RKO (cell line): ENCODE measurements around the gene CD79B.

Source experiments
- DNase-seq: peaks from one replicate; pipeline ENCODE4 v3.0.0-alpha.2; 2016; ENCODE audit warnings: low spot score

CD79B gene

DNA sequence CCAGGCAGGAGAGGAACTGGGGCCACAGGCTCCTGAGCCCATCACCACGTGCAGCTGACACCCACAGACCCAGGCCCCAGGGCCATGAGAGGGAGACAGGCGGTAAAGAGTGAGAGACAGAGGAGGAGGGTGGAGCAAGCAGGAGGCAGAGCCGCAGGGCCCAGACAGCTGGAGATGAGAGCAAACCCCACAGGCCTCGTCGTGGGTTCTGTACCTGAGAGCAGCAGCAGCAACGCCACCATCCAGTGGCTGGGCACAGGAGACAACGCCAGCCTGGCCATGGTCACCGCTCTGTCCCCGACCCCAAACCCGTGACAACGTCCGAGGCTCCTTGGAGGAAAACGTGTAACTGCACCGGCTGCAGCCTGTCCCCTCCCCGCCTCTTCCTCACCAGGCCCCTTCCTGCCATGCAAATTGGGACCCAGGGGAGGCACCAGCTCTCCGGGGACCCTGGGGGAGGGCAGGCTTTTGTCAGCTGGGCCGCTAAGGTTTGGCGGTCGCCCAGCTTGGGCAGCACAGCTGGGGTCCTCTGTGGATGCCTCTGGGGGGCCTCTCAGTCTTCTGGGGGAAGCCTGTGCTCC, at the start of gene CD79B:
TSS of gene CD79B (minus strand) at position 351 of the 581 bp plus-strand sequence. CDS start at position 281, 70 bp downstream.
- no peak for DNase-seq

DNA sequence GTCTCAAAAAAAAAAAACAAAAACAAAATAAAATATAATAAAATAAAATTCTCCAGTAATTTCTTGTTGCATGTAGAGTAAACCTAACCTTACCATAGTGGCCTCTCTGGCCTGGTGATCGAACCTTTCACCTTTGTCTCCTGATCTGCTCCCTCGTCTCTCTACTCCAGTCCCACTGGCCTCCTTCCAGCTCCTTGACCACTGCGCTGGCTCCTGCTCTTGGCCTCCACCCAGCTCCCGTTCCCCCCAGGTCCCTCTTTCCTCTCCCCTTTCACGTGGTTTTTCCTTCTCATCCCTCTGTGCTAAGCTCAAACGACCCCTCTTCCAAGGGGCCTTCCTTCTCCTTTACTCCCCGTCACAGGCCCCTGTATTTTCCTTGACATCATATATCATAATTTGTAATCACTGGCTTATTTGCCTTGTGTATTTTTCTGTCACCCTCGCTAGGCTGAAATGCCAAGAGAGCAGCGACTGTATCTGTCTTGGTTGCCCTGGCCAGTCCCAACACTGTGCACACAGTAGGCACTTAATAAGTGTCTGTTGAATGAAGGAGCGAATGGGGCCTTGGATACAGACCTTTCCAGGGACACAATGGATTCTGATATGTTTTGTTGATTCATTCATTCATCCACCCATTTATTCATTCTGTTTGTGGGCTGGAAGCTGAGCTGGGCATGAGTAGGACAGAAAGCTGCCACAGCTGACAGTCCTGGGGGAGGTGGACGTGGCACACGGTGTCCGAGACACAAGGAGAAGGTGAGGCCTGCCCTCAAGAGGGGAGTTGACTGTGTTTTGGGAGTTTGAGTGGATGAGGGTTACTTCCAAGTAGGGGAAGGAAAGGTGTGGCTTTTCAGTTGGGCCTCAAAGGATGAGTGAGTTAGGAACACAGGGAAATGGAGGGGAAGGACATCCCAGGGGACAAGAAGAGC, 46.4 kb upstream of the CD79B start:
- no peak for DNase-seq

GRCh38 chr17:63976702-63977101, 44.6 kb upstream of the CD79B start:
- DNase-seq = no peak

DNA sequence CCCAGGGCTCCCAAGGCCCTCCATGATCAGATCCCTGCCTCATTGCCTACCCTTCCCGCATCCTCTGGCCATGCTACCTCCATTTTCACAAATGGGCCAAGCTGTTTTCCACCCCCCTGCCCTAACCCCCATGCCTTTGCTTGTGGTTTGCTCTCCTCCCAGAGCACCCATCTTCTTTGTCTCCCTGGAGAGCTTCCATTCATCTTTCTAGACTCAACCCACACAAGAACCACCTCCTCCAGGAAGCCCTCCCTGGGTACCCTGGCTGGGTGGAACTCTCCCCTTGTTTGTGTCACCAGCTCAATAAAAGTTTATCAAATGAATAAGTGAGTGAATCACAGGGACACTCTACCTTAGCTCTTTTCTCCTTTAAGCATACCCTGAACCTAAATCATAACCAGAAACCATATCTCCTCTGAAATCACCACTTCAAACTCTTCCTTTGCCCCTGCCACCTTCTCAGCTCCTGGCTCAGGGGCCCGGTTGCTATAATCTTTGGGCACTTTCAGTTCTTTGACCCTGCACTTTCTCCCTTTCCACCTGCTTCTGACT, 43.5 kb upstream of the CD79B start:
- DNase-seq = no peak

- DNase-seq = peak; percentile 48
Measured at GRCh38 chr17:63974594-63975192, 42.6 kb upstream of the CD79B start.

DNA sequence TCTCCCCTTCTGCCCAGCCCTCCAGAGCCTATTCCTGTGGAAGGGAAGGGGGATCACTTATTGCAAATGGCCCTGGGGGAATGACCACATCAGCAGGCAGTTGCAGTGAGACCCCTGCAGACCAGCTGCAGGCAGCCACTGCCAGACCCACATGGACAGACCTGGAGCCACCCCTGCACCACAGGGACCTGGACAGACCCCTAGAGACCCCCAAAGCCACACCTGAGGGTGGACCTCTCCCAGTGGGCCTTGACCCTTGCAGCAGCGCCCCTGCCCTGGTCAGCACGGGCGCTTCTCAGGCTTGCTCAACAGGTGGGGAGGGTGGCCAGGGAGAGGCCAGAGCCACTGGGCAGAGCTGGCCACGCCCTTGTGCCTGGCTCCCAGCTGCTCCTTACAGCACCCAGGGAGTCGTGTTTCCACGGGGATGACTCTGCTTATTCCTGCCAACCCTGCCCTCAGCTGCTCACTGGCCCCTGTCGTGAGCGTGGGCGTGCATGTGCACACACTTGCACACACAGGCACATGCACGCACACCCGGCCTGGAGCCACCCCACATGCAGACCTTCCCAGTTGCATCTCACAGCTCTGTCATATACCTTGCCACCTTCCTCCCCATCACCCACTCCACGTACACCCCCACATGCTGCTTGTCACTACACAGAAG, 41.9 kb upstream of the CD79B start:
- DNase-seq = no peak

DNA sequence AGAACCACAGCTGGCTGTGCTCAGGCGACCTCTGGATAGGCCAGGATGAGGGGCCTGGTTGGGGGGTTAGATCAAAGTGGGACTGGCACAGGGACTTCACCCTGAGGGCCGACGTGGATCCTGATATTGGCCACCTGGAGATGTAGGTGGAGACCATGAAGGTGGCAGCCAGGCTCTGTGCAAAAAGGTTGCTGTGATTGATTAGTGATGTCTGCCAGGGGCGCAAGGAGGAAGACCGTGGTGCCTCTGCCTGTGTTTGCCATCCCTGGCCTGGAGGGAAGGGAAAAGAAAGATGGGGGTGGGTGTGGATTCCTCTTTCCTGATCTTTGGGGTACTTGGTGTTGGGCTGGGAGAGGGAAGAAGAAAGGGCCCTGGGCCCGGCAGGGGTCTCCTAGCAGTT, 41.1 kb upstream of the CD79B start:
- no peak for DNase-seq

GRCh38 chr17:63972796-63973195, 40.7 kb upstream of the CD79B start, which contains the start of gene SCN4A:
SCN4A (minus strand) TSS chr17:63972918; CDS start chr17:63972841, 77 bp downstream.
- DNase-seq = no peak

GRCh38 chr17:63969278-63969677, 37.1 kb upstream of the CD79B start:
- no peak for DNase-seq

DNA sequence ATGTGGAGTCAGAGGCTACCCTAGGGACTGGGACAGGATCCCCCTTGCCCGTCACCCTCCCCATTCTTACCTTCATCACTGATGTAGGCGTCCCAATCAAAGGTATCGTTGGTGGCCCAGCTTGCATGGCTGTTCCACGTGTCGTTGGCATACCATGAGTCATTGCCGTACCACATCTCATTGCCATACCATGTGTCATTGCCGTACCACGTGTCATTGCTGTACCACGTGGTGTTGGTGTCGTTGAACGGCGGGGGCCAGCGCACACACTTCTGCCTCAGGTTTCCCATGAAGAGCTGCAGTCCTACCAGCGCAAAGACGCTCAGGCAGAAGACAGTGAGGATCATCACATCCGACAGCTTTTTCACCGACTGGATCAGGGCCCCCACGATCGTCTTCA, 35.8 kb upstream of the CD79B start:
- DNase-seq = peak; percentile 63

DNA sequence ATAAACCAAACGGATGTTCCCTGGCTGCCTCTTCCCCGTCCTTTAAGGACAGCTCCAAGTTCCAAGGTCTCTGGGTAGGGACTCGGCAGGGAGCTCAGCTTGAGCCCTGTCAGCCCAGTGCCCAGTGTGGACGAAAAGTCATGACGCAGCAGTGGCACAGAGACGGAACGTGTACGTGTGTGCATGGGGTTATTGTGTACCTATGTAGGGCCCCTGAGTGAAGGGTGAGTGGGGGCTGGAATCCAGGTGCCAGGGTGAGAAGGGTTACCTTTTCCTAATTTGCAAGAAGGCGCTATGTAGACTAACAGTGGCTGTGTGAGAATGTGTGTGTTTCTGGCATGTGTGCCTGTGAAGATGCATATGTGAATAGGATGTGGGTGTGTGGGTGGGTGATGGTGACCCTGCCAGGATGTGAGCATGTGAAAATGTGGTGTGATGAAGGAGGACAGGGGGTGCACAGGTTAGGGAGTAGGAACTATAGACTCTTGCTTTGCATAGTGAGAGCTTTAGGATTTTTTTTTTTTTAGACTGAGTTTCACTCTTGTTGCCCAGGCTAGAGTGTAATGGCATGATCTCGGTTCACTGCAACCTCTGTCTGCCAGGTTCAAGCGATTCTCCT, 34.6 kb upstream of the CD79B start:
- DNase-seq = no peak

DNA sequence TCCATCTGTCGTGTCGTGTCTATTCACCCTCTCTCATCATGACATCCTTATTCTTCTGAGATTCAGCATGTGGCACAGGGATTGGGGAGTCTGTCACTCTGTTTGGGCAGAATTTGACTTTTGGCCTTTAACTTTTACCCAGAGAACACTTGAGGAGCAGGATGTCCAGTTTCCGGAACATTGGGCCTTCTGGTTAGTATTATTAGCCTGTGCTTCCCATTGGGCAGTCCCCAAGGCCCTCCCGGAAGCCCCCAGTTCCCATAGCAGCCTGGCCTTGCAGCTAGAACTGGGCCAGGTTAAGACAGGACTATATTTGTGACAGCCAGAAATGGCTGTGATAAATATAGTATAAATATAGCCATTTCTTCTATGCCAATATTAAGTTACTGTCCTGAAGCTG, 31.0 kb upstream of the CD79B start:
- no peak for DNase-seq

- DNase-seq = no peak
Measured at GRCh38 chr17:63962298-63962744, 30.2 kb upstream of the CD79B start.

DNA sequence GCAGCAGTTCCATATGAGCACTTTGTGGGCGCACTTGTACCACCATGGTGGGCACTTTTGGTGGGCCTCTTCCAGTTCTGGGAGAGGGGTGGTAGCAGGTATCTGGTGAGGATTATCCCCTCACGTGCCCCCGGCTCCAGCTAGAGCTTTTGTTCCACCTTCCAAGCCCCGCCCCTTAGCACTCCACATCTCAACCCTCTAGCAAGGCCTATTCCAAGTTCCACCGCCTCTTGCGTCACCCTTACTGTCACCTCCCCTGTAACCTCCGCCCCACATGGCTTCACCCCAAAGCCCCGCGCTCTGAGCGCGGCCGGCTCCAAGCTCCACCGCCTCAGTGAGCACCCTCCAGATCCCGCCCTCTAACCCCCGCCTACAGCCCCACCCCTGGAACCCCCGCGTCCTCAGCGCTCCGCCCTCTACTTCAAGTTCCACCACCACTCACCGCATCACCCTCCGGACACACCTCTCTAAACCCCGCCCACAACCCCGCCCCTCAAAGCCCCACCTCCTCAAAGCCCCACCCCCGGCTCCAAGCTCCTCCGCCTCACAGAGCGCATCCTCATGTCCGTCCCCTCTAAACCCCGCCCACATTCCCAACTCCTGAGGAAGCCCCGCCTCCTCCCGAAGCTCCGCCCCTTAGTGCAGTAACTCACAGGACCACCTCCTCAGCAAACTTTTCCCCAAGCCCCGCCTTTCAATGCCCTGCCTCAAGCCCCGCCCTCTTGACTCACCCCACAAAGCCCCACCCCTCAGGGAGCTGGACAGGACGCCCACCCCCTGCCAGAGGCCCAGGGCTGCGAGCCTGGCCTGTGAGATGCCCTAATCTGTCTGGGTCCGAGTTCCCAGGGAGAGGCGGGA, 29.5 kb upstream of the CD79B start:
- DNase-seq = peak; percentile 60

DNA sequence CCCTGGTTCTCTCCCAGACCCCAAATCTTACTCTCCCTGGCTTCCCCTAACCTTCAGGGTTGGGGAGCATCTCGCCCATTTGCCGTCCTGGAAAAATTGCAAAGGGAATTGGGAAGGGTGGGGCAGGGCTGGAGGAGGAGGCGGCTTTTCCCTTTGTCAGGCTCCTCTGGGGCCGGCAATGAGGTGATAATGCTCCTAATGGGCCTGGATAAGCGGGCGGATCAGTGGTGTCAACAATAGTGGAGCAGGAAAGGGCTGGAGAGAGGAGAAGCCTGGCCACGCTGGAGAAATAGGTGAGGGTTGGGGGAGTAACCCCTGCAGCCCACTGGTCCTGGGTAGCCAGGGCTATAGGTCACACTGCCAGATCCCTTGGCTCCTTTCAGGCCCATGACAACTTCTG, 28.3 kb upstream of the CD79B start:
- DNase-seq = no peak

GRCh38 chr17:63960006-63960405, 27.9 kb upstream of the CD79B start:
- no peak for DNase-seq

DNA sequence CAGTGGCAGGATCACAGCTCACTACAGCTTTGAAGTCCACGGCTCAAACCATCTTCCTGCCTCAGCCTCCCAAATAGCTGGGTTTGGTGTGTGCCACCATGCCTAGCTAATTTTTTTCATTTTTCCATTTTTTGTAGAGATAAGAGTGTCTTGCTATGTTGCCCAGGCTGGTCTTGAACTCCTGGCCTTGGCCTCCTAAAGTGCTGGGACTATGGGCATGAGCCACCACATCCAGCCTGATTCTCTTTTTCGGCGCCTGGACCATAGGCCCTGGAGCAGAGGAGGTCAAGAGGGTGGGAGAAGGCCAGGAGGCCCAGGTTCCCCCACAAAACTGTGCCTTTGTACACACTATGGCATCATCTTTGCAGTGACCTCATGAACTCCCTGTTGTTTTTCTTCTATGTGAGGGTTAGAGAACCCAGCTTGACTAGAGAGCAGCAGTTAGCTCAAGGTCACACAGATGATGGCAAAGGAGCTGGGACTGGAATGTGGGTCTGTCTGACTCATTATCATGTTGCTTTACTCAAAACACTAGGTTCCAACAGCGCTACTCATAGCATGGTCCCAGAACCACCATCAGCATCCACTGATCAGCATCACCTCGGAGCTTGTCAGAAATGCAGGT, 24.3 kb upstream of the CD79B start:
- DNase-seq = peak; percentile 24

- no peak for DNase-seq
Measured at GRCh38 chr17:63955791-63956190, 23.7 kb upstream of the CD79B start.

GRCh38 chr17:63955232-63955631, 23.1 kb upstream of the CD79B start:
- no peak for DNase-seq

GRCh38 chr17:63954402-63955063, 22.4 kb upstream of the CD79B start:
- DNase-seq = no peak
